ENCODE data around the gene HYDIN.
"Not testable (repeated sequence)": the region's sequence is repeated elsewhere in the genome, so short reads cannot be mapped to it uniquely, and the experiment has no call there.

HYDIN gene

DNA sequence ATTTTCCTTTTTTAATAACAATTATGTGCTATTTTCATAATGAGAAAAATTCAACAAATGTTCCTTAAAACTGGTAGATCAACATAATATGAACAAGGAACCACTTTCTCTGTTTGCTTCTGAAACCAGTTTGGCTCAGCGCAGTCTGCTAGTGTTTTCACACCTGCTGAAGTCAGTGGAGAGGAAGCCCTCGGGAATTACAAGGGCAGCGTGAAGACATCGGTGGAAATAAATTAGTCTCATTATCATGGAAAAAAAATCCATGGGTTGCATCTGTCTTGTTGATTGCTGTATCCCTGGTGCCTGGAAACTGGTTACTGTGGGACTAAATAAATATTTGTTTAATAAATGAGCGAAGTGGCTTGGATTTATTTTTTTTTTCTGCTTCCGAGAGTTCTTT, 245.8 kb downstream of the HYDIN start:
- not testable (repeated sequence) for DNase-seq

DNA sequence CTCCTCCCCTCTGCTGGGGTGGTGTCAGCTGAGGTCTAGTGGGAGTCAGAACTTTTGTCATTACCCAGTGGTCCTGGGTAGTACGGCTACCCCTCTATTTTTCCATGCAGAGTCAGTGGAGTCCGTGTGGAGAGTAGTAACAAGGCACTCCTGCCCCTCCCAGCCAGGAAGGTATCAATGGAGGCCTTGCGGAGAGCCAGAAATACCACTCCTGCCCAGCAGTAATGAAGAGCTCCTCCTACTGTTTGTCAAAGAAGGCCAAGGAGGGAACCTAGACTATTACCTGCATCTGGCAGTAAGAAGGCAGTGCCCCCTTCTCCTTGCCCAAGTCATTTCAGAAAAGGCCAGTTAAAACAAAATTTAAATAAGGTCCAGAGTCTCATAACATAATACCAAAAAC, 262.2 kb downstream of the HYDIN start:
- DNase-seq: not testable (repeated sequence)

DNA sequence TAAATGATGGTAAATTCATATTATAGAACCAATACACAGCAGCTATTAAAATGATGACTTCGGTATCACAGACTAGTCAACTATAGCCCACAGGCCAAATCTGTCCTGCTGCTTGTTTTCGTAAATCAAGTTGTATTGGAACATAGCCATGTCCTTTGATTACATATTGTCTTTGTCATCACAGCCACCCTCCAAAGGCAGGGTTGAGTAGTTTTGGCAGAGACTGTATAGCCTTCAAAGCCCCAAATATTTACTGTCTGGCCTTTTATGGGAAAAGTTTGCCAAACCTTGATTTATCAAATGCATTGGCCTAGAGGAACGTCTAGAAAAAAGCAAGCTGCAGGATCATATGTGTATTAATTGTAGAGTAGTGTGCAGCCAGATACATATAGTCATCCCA, 270.4 kb downstream of the HYDIN start:
- DNase-seq: not testable (repeated sequence)

DNA sequence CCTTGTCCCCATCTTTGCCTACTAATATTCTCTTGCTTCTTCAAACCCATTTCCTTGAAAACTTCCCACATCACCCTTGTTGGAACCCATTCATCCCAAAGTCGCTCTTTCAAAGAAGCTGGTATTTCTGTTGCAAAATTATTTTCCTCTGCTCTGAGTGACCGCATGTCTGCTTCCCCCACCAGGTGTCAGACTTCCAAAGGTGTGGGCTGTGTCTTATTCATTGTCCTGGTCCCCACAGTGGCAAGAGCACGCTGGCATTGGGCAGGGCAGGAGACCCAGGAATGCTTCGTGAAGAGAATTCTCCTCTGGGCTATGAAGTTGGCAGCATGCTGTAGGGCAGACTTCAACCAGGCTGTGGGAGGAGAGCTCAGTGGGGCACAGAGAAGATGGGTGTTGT, 275.6 kb downstream of the HYDIN start:
- not testable (repeated sequence) for DNase-seq

DNA sequence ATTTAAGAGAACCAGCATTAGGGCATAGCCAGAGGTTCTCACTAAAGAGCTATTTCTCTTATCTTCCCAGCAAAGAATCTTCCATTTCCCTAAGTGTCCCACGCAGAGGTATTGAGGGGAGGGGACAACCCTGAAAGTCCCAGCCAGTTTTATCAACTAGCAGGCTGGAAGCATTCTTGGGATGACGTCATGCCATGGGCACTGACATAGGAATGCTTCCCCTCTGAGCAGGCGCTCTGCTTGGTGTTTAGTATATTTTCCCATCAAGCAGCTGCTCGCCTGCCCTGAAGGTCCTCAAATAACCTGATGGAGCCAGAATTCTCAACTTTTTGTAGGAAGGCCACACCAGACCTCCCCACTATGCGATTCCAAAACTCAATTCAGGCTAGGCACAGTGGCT, 276.7 kb downstream of the HYDIN start:
- DNase-seq: not testable (repeated sequence)

DNA sequence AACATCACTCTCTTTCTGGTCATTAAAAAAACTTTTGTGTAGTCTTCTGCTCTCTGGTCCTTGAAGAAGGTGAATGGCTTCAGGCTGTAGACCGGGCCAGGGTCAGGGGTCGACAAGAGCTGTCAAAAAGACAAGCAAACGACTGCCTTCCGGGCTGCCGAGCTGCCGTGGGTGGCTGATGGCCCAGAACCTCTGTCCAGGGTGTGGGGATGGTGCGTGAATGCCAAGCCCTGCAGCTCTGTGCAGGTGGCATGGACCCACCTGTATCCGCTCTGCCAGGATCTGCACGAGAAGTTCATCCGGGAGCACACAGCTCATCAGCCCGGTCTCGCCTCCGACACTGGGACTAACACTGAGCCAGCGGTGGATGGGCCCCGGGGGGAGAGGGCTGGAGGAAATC, 287.0 kb downstream of the HYDIN start:
- DNase-seq: not testable (repeated sequence)

DNA sequence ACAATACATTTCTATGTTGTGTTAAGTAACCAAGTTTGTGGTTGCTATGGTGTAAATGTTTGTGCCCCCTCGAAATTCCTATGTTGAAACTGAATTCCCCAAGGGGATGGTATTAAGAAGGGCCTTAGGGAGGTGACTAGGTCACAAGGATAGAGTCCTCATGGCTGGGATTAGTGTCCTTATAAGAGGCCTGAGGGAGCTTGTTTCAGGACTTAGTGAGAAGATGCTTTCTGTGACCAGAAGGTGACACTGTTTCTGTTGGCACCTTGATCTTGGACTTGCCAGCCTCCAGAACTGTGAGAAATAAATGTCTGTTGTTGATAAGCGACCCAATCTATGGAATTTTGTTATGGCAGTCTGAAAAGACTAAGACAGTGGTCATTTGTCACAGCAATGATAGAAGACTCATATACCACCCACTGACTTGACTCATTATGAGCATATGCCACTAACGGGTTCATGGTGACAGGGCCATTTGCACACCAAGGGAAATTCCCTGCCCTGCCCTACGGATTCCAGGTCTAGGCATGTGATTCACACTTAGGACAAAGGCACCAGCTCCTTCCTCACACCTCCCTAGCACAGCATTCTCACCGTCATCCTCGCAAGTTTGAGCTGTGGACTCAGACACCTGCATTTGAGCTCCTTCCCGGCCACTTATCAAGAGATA, 290.7 kb downstream of the HYDIN start:
- DNase-seq: not testable (repeated sequence)

DNA sequence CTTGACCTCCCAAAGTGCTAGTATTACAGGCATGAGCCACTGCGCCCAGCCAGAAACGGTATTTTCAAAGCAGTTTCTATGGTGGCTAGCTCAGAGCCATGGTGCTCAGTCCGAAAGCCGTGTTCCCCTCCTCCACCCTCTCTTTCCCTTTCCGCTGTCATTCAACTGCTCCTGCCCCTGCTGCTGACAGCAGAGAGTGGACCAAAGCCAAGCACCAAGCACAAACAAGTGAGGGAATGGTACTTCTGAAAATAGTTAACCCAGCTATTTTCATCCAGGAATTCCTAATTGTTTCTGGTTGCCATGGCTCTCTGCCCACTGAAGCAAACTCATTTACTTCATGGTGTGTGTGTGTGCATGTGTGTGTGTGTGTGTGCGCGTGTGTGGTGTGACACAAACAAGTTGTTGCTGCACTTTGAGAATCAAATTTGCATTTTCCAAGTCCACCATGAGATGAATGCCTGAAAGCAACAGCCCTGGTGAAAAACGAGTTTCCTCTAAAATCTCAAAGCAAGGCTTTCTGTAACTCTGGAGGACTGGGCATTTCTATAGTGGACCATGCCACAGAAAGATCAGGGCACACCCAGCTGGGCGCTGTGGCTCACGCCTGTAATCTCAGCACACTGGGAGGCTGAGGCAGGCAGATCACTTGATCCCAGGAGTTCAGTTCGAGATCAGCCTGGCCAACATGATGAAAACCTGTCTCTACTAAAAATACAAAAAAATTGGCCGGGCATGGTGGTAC, 293.6 kb downstream of the HYDIN start:
- DNase-seq: not testable (repeated sequence)

DNA sequence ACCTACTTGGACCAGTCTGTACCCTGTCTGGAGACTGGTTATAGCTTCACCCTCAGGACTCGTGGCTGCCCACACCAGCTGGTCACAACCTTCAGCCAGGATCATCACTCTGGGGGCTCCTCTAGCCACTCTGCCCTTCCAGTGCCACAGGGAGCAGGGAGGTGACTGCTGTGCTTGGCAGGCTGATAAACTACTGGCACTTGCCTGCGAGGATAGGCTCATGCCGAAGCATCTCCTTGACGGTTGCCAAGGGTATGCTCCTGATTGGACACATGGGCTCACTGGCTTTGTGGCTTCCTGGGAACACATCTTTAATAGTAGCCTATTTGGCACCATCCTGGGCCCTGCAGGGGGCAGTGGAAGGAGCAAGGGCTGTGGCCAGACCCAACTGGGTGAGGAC, 295.2 kb downstream of the HYDIN start:
- not testable (repeated sequence) for DNase-seq

DNA sequence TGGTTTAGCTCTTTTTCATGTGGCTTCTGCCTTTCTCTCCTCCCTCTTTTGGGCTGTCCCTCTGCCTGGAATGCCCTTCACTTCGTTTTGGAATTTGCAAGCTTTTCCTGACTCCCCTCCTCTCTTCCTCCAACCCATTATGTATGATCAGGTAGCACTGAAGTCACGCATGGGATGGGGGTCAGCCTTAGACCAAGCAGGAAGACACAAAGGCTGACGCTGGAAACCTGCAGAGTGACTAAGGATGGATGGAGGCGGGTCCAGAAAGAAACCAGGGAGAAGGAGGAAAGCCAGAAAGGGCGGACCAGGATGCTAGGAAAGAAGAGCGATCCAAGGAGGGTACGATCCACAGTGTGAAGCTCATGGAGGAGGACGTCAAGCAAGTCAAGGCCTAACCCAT, 296.8 kb downstream of the HYDIN start:
- not testable (repeated sequence) for DNase-seq

DNA sequence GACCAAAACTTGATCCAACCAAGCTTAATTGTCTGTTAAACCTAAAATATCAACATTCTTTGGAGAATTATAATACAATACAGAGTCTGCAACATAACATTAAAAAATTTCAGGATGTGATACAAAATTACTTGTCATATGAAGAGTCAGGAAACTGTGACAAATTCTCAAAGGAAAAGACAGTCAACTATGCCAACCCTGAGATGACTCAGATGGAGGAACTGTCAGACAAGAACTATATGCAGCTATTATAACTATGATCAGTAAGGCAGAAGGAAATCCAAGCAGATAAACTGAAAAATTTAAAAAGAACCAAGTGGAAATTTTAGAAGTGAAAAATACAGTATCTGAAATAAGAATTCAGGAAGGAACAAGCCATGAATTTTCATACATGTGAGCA, 299.8 kb downstream of the HYDIN start:
- not testable (repeated sequence) for DNase-seq

DNA sequence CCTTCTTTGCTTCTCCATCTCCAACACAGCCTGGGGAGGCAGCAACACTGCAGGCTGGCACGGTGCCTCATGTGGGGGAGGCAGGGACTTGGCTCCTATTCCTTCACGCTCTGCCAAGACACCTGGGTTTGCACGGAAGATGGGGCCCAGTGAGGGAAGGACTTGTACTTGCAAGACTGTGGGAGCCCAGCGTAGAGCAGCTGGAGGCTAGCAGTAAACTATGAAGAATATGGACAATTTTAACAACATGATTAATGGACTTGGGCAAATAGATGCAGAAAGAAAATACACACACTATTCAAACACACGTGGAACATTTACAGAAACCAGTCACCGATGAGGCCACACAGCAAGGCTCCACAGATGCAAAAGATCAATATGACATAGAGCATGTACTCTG, 308.4 kb downstream of the HYDIN start:
- not testable (repeated sequence) for DNase-seq

DNA sequence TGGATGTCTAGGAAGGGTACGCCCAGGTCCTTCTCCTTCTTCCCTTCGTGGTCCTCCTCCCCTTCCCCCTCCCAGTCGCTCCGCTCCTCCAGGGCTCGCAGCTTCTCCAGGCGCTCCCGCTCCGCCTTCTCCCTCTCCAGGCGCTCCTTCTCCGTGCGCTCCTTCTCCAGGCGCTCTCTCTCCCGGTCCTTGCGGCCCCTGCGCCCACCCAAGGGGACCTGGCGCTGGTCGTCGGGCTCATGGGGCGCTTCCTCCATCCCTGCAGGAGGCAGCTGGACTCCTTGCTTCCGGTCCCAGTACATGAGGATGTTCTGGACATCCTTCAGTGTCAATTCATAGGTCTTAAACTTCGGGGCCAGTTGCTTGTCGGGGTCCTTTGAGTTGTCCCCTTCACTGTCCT, 309.9 kb downstream of the HYDIN start:
- not testable (repeated sequence) for DNase-seq

DNA sequence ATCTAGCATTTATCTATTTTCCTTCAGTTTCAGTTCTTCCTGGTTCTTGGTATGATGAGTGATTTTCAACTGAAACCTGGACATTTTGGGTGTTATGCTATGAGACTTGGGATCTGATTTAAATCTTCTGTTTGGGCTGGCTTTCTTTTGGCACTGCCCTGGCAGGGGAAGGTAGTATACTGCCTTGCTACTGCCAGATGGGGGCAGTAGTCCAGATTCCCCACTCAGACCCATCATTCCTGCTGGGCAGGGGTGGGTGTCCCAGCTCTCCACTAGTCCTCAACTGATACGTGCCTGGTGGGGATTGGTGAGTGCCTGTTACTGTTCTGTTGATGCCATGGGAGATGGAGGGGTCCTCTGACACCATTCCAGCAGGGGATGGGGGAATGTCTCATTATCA, 342.3 kb downstream of the HYDIN start:
- DNase-seq: not testable (repeated sequence)

DNA sequence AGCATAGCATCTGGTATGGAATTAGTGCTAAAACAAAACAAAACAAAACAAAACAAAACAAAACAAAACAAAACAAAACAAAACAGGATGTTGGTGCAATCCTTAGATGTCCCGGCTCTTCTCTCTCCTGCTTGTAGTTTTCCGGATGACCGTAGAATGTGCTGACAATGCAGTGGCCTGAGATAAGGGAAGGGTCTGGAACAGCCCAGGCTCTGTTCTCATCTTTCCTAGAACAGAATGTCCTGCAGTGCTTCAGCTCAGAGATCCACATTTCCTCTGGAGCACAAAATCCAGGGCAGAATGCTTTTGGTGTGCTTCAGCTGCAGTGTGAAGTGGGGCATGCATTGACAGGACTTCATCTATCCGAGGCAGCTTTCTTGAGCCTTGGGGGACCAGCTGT, 345.9 kb downstream of the HYDIN start:
- not testable (repeated sequence) for DNase-seq

DNA sequence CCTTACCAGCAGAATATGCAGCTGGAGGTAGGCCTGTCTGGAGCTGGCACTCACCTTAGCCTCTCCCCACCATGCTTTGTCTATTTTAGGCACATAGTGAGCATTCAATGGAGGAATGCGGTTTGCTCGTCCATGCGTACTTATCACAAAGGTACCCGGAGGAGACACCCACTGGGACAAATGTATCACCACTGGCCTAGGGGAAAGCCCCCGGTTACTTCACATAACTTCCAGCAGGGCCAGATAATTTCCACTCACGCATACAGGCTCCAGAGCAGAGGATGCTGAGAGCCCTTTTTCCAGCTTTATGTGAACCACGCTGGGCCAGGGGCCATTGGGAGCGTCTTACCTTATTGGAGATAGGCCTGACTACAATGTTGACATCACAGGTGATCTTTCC, 348.2 kb downstream of the HYDIN start:
- not testable (repeated sequence) for DNase-seq

DNA sequence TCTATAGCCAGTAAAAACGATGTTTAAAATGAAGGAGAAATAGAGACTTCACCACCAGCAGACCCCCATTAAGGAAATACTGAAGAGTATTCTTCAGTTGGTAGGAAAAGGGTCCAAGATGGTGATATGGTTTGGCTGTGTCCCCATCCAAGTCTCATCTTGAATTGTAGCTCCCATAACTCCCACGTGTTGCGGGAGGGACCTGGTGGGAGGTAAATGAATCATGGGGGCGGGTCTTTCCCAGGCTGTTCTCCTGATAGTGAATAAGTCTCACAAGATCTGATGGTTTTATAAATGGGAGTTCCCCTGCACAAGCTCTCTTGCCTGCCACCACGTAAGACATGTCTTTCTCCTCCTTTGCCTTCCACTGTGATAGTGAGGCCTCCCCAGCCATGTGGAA, 352.6 kb downstream of the HYDIN start:
- DNase-seq: not testable (repeated sequence)

DNA sequence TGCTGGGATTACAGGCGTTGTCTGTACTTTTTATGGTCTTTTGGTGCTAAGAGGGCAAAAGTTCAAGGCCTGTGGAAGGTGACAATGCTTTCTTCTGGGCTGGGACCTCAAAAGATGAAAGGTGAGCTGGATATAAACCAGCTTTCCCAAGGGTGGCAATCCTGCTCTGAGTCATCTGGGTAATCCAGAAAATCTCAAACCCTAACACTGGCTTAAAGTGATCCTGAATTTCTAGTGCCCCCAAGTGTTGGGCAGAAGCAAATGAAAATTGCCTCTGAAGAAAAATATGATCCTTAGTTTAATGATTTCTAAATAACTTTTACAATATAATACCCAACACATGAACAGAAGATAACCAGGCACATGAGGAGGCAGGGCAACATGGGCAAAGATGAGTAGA, 354.1 kb downstream of the HYDIN start:
- not testable (repeated sequence) for DNase-seq

DNA sequence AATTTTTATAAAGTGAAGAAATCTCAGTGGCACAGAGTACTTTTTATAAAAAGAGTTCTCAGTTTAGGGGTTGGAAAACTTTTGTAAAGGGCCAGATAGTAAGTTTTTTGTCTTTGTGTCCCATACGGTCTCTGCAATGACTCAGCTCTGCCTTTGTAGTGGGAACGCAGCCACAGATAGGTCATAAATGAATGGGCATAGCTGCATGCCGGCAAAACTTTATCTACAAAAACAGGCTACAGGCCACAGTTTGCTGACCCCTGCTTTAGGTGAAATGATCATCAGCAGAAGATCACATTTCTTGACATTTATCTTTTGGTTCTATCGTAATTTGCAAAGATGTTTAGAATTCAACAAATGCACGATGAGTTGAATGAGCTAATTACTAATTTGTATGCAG, 365.8 kb downstream of the HYDIN start:
- not testable (repeated sequence) for DNase-seq

DNA sequence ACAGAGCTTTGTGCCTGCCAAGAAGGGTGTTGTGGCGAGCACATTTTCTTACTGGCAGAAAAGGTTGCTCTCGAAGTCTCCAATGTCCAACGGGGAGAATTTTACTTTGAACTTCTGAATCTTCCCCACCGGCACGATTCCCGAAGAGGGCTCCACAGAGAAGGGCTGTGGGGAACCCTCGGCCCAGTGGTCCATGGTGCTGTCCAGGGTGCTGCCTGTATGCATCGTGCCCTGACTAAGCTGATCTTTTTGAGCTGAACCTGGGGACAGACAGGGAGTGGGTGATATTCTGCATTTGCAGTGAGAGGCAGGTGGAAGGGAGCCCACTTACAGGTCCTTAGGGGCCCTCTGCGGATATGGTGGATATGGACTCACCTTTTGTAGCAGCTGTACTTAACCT, 368.5 kb downstream of the HYDIN start:
- DNase-seq: not testable (repeated sequence)

DNA sequence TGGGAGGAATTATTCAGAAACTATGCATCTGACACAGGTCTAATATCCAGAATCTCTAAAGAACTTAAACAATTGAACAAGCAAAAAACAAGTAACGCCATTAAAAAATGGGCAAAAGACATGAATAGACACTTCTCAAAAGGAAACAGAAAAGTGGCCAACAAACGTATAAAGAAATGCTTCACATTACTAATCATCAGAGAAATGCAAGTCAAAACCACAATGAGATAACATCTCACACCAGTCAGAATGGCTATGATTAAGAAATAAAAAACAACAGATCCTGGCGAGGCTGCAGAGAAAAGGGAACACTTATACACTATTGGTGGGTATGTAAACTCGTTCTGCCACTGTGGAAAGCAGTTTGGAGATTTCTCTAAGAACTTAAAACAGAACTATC, 379.2 kb downstream of the HYDIN start:
- not testable (repeated sequence) for DNase-seq

DNA sequence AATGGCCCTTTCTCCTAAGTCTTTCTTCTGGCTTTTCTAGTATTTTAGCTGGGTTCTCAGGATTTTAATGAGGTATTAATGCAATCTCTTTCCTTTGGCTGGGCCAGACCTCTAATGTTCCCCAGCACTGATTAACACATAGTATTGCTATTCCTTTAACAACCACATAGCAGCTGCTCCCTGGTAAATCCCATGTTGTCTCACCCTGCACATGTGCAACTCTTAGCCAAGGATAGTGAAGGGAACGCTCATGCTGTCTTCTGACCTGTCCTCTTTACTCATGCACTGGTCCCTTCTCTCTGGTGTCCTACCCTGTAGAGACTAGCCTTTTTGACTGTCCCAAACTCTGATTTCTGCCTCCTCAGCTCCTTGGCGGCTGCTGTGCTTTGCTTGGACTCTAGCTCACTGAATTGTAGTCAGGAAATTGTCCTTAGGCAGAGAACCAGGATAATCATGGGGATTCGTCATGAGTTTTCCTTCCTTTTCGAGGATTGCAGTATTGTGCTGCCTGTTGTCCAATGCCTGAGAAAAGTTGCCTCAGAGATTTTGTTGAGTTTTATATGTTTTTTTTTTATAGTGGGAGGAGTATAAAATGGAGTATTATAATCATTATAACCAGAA, 406.9 kb downstream of the HYDIN start:
- DNase-seq: not testable (repeated sequence)

DNA sequence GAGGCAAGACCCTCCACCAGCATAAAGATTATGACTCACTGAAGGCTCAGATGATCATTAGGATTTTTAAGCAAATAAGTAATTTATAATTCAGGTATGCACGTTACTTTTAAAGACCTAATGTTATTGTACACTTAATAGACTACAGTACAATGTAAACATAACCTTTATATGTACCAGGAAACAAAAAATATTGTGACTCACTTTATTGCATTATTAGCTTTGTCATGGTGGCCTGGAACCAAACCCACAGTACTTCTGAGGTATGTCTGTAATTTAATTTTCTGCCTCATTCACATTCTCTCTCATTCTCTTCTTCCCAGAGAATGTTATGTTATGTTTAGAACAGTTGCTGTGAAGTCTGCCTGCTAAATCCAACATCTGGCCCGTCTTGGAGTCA, 407.8 kb downstream of the HYDIN start:
- DNase-seq: not testable (repeated sequence)

DNA sequence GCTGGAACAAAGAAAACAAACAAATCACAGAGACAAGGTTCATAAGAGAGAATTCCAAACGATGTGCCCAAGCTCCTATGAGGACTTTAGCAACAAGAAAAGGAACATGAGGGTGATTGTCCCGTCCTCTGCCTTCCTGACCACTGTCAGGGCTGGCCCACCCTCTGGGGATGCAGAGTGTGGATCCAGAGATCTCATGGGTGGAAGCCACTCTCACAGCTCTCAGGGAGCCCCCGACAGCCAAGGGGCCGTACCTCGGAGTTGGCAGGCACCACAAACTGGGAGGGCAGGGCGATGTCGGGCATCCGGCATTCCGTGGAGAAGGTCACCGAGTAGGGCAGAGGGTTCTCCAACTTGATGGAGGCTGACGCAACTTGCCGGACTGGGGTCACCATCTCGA, 412.4 kb downstream of the HYDIN start:
- not testable (repeated sequence) for DNase-seq
